LoVo (cell line): Measurements from ENCODE around the gene AMT.

Experiments used
- DNase-seq: peaks from one replicate; pipeline ENCODE4 v3.0.0-alpha.2; 2016; ENCODE audit warnings: low spot score

The AMT gene

GRCh38 chr3:49422379-49423248 is at the start of gene AMT:
AMT (minus strand) TSS chr3:49422473; CDS start chr3:49422450, 23 bp downstream.
- DNase-seq, result no peak

- no peak for DNase-seq
Measured at GRCh38 chr3:49470714-49471420, 48.6 kb upstream of the AMT start.

GRCh38 chr3:49469936-49470713 is 47.9 kb upstream of the AMT start, which contains the start of gene DAG1:
DAG1 (plus strand) TSS chr3:49470267; CDS start chr3:49510535, 40,268 bp downstream.
- DNase-seq, result peak; percentile 97

- peak; percentile 67 for DNase-seq
Measured at GRCh38 chr3:49469037-49469935, 47.0 kb upstream of the AMT start.

- no peak for DNase-seq
Measured at GRCh38 chr3:49466085-49466484, 43.8 kb upstream of the AMT start.

GRCh38 chr3:49465270-49466034 is 43.2 kb upstream of the AMT start:
- DNase-seq, result peak; percentile 23

GRCh38 chr3:49462222-49462621 is 39.9 kb upstream of the AMT start:
- no peak for DNase-seq

- no peak for DNase-seq
Measured at GRCh38 chr3:49461443-49462171, 39.3 kb upstream of the AMT start.

GRCh38 chr3:49460956-49461355 is 38.7 kb upstream of the AMT start:
- DNase-seq, result no peak

- no peak for DNase-seq
Measured at GRCh38 chr3:49460188-49460890, 38.1 kb upstream of the AMT start.

- DNase-seq, result no peak
Measured at GRCh38 chr3:49456466-49456865, 34.2 kb upstream of the AMT start.

GRCh38 chr3:49454898-49455681 is 32.8 kb upstream of the AMT start:
- no peak for DNase-seq

GRCh38 chr3:49454458-49454857 is 32.2 kb upstream of the AMT start:
- no peak for DNase-seq

GRCh38 chr3:49453621-49454020 is 31.3 kb upstream of the AMT start:
- DNase-seq, result no peak

GRCh38 chr3:49445391-49445790 is 23.1 kb upstream of the AMT start:
- DNase-seq, result no peak

GRCh38 chr3:49434731-49435130 is 12.5 kb upstream of the AMT start:
- DNase-seq, result no peak

- peak; percentile 69 for DNase-seq
Measured at GRCh38 chr3:49428752-49429080, 6.4 kb upstream of the AMT start.

- no peak for DNase-seq
Measured at GRCh38 chr3:49427586-49427985, 5.3 kb upstream of the AMT start.

GRCh38 chr3:49424816-49425215 is 2.5 kb upstream of the AMT start:
- DNase-seq, result no peak
